ENCODE data around the gene B3GAT3.

Gene B3GAT3

DNA sequence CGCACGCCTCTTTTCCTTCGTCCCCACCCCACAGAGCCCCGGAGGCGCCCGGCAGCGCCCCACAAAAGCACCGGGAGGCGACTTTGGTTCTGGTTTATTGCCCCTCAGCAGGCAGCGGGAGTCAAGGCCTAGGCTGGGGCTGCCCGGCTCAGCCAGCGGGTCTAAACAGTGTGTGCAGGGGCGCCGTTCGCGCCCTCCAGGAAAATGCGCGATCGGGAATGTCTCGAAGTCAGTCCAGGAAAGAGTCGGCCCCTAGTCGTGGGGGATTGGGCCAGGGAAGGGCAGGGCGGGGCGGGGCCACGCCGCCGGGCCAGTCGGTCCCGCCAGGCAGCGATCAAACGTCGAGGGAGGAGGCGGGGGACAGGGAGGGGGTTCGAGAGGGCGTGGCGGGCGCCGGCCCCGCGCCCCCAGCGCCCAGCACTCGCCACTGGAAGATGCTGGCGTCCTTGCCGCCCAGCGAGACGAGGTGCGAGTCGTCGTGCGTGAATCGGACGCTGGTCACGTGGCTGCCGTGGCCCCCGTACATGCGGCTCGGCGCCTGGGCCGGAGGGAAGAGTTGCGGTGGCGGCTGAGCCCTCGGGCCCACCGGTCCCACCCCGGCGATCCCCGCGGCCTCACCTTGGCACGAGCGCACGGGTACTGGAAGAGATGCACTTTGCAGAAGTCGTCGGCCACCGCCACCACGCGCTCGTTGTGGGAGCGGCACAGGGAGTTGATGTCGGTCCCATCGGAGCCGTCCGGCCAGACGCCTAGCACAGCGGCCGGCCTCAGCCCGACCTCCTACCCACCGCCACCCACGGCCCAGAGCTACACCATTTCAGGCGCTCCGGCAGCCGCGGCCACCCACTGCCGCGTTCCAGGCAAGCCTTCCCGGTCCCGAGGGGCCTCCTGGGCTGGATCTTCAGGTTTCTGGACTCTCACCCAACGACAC is 19.4 kb downstream of the B3GAT3 start:
- Histone ChIP-seq H3K27ac (ENCODE audit: low read length) (peak overlapping the region; percentile 89), H3K4me3 (ENCODE audit: low read length in 2 of 2) (peak overlapping the region; percentile 72 to 89), H3K36me3 (ENCODE audit: control insufficient read depth in 2 of 2, insufficient read depth in 2 of 2, low read length in 2 of 2) (peaks cover 15 to 18% of the 10 kb centered on the region in 2 donors), H3K4me1 (ENCODE audit: control insufficient read depth, insufficient read depth, low read length) (peaks cover 51% of the 10 kb centered on the region), H3K27me3 (ENCODE audit: control insufficient read depth in 1 of 2, insufficient read depth in 2 of 2, low read length in 2 of 2) (no peaks in the 10 kb centered on the region), H3K9ac (ENCODE audit: low read length in 2 of 2) (peak overlapping the region; percentile 52 to 72), H3K9me3 (ENCODE audit: control insufficient read depth in 2 of 2, low read length in 2 of 2) (no peaks in the 10 kb centered on the region)

DNA sequence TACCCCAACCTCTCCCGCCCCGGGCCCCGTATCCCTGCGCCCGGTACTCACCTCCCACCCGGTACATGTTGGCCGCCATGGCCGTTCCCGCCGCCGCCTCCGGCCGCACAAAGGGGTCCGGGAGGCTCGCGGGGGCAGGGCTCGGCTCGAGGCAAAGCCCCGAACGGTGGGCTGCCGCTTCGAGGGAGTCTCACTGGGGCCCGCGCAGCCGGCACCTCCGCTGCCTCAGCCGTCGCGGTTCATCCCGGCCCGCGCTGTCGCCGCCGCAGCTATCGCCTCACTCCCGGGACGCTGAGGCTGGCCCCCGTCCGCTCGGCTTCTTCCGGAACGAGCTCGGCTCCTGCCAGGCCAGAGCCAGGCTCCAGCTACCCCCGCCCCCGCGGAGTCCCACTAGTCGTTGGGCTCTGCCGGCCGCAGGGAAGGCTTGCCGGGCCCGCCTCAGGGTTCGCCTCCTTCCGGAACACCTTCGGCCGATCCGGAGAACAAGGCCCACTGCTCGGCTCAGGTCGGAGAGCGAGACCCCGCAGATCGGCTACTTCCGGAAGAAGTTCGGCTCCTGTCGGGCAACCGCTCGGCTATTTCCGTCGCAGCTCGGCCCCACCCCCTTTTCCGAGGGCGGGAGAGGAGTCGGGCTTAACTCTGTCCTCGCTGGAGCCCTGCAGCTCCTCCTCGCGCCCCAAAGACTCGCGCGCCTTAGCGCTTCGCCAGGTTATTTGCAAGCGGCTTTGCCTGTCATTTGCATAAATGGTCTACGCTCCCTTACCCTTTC is 20.2 kb downstream of the B3GAT3 start, which contains the start of gene MTA2:
Gene MTA2, minus strand, starts transcription at position 494 of the 769 bp plus-strand sequence. Its CDS starts 415 bp downstream, at position 79.
- Histone ChIP-seq H3K36me3 (ENCODE audit: control insufficient read depth in 2 of 2, insufficient read depth in 2 of 2, low read length in 2 of 2) (peaks cover 19 to 24% of the 10 kb centered on the region in 2 donors), H3K4me3 (ENCODE audit: low read length in 2 of 2) (peak within 1 kb of the TSS; percentile 76 to 89), H3K27ac (ENCODE audit: low read length) (peak within 1 kb of the TSS; percentile 89), H3K27me3 (ENCODE audit: control insufficient read depth in 1 of 2, insufficient read depth in 2 of 2, low read length in 2 of 2) (no peaks in the 10 kb centered on the region), H3K9ac (ENCODE audit: low read length in 2 of 2) (peak within 1 kb of the TSS; percentile 88 to 90), H3K9me3 (ENCODE audit: control insufficient read depth in 2 of 2, low read length in 2 of 2) (no peaks in the 10 kb centered on the region), H3K4me1 (ENCODE audit: control insufficient read depth, insufficient read depth, low read length) (peaks cover 51% of the 10 kb centered on the region)

- Histone ChIP-seq H3K27me3 (ENCODE audit: control insufficient read depth in 1 of 2, insufficient read depth in 2 of 2, low read length in 2 of 2) (no peaks in the 10 kb centered on the region), H3K4me3 (ENCODE audit: low read length in 2 of 2) (peak overlapping the region; percentile 76 to 89), H3K9me3 (ENCODE audit: control insufficient read depth in 2 of 2, low read length in 2 of 2) (no peaks in the 10 kb centered on the region), H3K27ac (ENCODE audit: low read length) (peak overlapping the region; percentile 89), H3K36me3 (ENCODE audit: control insufficient read depth in 2 of 2, insufficient read depth in 2 of 2, low read length in 2 of 2) (peaks cover 22 to 28% of the 10 kb centered on the region in 2 donors), H3K9ac (ENCODE audit: low read length in 2 of 2) (peak overlapping the region; percentile 88 to 90), H3K4me1 (ENCODE audit: control insufficient read depth, insufficient read depth, low read length) (peaks cover 51% of the 10 kb centered on the region)
Measured at GRCh38 chr11:62601122-62601371, 20.7 kb downstream of the B3GAT3 start.

DNA sequence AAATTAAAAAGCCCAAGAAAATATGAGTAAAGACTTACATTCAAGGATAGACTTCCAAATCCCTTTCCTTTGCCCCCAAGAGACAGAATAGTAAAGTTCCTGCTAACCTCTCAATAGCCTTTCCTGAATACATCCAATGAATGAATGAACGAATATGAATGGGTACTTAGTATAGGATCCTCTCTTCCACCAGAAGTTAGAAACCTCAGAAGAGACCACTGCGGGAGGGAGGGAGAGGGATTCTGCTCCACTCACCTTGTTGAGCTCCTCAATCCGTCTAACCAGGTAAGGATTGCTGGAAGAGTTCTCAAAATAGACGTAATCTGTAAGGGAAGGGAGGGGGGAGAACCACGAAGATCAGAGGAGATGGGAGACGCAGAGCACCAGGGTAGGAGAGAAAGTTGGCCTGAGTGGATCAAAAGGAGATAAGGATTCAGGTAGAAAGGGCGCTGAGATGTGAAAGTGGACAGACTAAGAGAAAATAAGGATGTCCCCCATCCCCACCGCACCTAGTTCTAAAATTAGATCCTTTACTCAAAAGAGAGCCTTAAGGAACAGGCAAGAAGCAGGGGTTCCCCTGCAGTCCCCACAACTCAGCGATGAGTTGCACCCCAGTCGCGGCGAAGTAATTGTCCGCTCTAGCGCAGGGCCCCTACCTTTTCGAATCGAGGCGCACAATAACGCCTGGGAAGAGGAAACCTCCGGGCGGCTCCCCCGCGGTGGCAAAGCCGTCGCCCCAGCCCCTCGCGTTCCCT is 21.2 kb downstream of the B3GAT3 start:
- Histone ChIP-seq H3K9me3 (ENCODE audit: control insufficient read depth in 2 of 2, low read length in 2 of 2) (no peaks in the 10 kb centered on the region), H3K4me3 (ENCODE audit: low read length in 2 of 2) (peak overlapping the region; percentile 76 to 89), H3K4me1 (ENCODE audit: control insufficient read depth, insufficient read depth, low read length) (peaks cover 51% of the 10 kb centered on the region), H3K9ac (ENCODE audit: low read length in 2 of 2) (peak overlapping the region; percentile 88 to 90), H3K36me3 (ENCODE audit: control insufficient read depth in 2 of 2, insufficient read depth in 2 of 2, low read length in 2 of 2) (peaks cover 25 to 28% of the 10 kb centered on the region in 2 donors), H3K27ac (ENCODE audit: low read length) (peak overlapping the region; percentile 89), H3K27me3 (ENCODE audit: control insufficient read depth in 1 of 2, insufficient read depth in 2 of 2, low read length in 2 of 2) (no peaks in the 10 kb centered on the region)

GRCh38 chr11:62599901-62600300 is 21.9 kb downstream of the B3GAT3 start:
- no peaks in the 10 kb centered on the region for H3K27me3 ChIP-seq (ENCODE audit: control insufficient read depth in 1 of 2, insufficient read depth in 2 of 2, low read length in 2 of 2)
- H3K4me3 ChIP-seq (ENCODE audit: low read length in 2 of 2): peak overlapping the region; percentile 76 to 89
- peak overlapping the region; percentile 89 for H3K27ac ChIP-seq (ENCODE audit: low read length)
- H3K9ac ChIP-seq (ENCODE audit: low read length in 2 of 2): peak overlapping the region; percentile 88 to 90
- peaks cover 48% of the 10 kb centered on the region for H3K4me1 ChIP-seq (ENCODE audit: control insufficient read depth, insufficient read depth, low read length)
- H3K36me3 ChIP-seq (ENCODE audit: control insufficient read depth in 2 of 2, insufficient read depth in 2 of 2, low read length in 2 of 2): peaks cover 32 to 34% of the 10 kb centered on the region in 2 donors
- no peaks in the 10 kb centered on the region for H3K9me3 ChIP-seq (ENCODE audit: control insufficient read depth in 2 of 2, low read length in 2 of 2)

DNA sequence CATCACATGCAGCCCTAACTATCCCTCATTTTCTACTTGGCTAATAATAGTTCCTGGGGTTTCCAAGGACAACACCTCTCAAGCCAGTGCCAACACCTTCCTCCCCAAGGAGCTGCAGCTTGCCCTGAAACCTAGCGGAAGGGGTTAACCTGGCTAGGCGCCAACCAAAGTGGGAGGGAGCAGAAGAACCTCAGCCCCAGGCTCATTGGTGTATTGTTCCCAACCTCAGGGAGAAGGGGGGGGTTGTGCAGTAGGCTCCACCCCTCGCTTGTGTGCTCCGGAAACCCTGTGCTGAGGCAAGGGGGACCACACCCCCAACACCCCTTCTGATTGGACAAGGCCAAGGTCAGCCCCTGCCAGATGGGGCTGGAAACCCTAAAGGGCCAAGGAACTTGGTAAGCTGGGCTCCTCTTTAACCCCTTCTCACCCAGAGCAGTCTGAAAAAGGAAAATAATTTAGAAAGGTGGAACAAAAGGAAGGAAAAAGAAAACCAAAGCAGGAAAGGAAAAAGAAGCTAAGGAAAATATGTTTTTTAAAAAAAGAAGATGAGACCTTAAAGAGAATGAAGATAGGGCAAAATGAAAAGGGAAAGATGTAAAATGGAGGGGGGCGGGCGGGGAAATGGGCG is 22.6 kb downstream of the B3GAT3 start:
- Histone ChIP-seq H3K27ac (ENCODE audit: low read length) (peak overlapping the region; percentile 89), H3K36me3 (ENCODE audit: control insufficient read depth in 2 of 2, insufficient read depth in 2 of 2, low read length in 2 of 2) (peaks cover 37 to 39% of the 10 kb centered on the region in 2 donors), H3K27me3 (ENCODE audit: control insufficient read depth in 1 of 2, insufficient read depth in 2 of 2, low read length in 2 of 2) (no peaks in the 10 kb centered on the region), H3K9me3 (ENCODE audit: control insufficient read depth in 2 of 2, low read length in 2 of 2) (no peaks in the 10 kb centered on the region), H3K4me1 (ENCODE audit: control insufficient read depth, insufficient read depth, low read length) (peaks cover 48% of the 10 kb centered on the region), H3K4me3 (ENCODE audit: low read length in 2 of 2) (peak overlapping the region; percentile 76 to 89), H3K9ac (ENCODE audit: low read length in 2 of 2) (peak overlapping the region; percentile 88 to 90)

DNA sequence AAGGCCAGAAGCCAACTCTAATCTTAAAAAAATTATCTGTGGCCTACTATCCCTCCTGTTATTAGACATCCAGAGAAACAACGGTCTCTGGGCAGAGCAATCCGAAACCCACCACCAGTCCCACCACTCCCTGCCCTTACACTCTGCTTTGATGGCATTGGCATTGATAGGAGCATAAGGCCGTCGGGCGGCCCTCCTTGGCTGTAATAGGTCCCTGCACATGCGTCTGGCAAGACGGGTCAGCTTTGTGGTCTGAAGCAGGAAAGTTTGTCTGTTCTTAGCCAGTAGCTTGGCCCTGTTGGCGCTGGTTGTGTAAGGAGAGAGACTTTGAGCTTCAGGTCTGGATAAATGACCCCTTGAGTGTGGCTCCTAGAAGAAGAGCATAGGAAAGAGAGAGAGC is 26.7 kb downstream of the B3GAT3 start:
- H3K27ac ChIP-seq (ENCODE audit: low read length): no peak overlapping the region
- H3K36me3 ChIP-seq (ENCODE audit: control insufficient read depth in 2 of 2, insufficient read depth in 2 of 2, low read length in 2 of 2): peaks cover 44 to 48% of the 10 kb centered on the region in 2 donors
- H3K9me3 ChIP-seq (ENCODE audit: control insufficient read depth in 2 of 2, low read length in 2 of 2): no peaks in the 10 kb centered on the region
- peaks cover 44% of the 10 kb centered on the region for H3K4me1 ChIP-seq (ENCODE audit: control insufficient read depth, insufficient read depth, low read length)
- no peak overlapping the region for H3K9ac ChIP-seq (ENCODE audit: low read length in 2 of 2)
- no peak overlapping the region for H3K4me3 ChIP-seq (ENCODE audit: low read length in 2 of 2)
- no peaks in the 10 kb centered on the region for H3K27me3 ChIP-seq (ENCODE audit: control insufficient read depth in 1 of 2, insufficient read depth in 2 of 2, low read length in 2 of 2)

DNA sequence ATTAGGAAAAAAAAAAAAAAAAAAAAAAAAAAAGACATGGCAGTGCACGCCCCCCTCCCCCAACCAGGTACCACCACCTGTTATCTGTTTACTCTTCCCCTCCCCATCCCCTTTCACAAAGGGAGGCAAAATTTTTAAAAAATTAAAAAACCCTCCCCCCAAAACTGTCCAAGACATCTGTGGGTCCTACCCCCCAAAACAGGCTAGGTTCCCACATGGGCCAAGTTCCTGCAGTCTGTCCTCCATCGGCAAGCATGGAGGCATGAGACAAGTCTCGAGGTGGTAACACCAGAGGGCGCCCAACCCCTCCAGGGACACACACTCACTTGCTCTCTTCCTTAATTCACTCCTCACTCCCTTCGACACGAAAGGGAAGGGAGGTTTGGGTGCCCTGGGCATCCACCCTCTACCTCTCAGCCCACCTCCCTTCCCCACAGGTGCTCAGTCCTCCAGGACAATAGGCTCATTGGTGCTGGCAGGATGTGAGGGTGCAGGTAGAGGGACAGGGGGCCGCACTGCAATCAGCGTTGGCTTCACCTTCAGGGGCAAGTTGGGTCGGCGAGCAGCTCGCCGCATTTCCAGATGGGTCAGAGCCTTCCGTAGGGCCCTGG is 28.2 kb downstream of the B3GAT3 start:
- no peak overlapping the region for H3K4me3 ChIP-seq (ENCODE audit: low read length in 2 of 2)
- H3K9ac ChIP-seq (ENCODE audit: low read length in 2 of 2): no peak overlapping the region
- peak overlapping the region; percentile 96 for H3K27ac ChIP-seq (ENCODE audit: low read length)
- H3K4me1 ChIP-seq (ENCODE audit: control insufficient read depth, insufficient read depth, low read length): peaks cover 33% of the 10 kb centered on the region
- no peaks in the 10 kb centered on the region for H3K9me3 ChIP-seq (ENCODE audit: control insufficient read depth in 2 of 2, low read length in 2 of 2)
- H3K27me3 ChIP-seq (ENCODE audit: control insufficient read depth in 1 of 2, insufficient read depth in 2 of 2, low read length in 2 of 2): no peaks in the 10 kb centered on the region
- H3K36me3 ChIP-seq (ENCODE audit: control insufficient read depth in 2 of 2, insufficient read depth in 2 of 2, low read length in 2 of 2): peaks cover 47 to 48% of the 10 kb centered on the region in 2 donors

DNA sequence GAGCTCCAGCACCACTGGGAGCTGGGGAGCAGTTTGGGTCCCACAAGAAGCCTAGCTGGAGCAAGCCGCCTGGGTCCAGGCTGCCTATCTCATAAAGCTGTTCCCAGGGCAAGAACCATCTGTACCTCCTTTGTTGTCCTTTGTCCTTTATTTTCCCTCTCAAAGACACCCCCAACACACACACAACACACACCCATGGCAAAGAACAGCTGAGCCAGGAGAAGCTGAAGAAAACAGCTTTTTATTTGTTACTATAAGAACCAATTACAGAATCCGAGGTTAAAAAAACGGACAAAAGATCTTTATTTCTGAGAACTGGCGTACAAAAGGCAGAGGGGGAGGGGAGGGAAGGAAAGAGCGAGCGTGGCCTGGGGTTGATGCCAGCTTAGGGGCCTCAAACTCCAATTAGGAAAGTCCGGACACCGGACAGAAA is 28.8 kb downstream of the B3GAT3 start:
- H3K36me3 ChIP-seq (ENCODE audit: control insufficient read depth in 2 of 2, insufficient read depth in 2 of 2, low read length in 2 of 2): peaks cover 42 to 46% of the 10 kb centered on the region in 2 donors
- H3K9me3 ChIP-seq (ENCODE audit: control insufficient read depth in 2 of 2, low read length in 2 of 2): no peaks in the 10 kb centered on the region
- H3K9ac ChIP-seq (ENCODE audit: low read length in 2 of 2): peak overlapping the region; percentile 67 to 91
- H3K4me1 ChIP-seq (ENCODE audit: control insufficient read depth, insufficient read depth, low read length): peaks cover 27% of the 10 kb centered on the region
- H3K27ac ChIP-seq (ENCODE audit: low read length): peak overlapping the region; percentile 96
- no peaks in the 10 kb centered on the region for H3K27me3 ChIP-seq (ENCODE audit: control insufficient read depth in 1 of 2, insufficient read depth in 2 of 2, low read length in 2 of 2)
- no peak overlapping the region for H3K4me3 ChIP-seq (ENCODE audit: low read length in 2 of 2)
